Ovary (tissue), 9 donors: ENCODE results near the gene ACHE. TPM values are rescaled to one million over a fixed set of nuclear protein-coding genes. Genes with fewer than 3 reads are reported as not detected.
A peak's percentile ranks its signal among the peaks of the same experiment; 100 is the strongest.

Source experiments
- DNase-seq, 5 donors: peaks; one replicate each; pipeline ENCODE4 v3.0.0-alpha.2; 2019 to 2020
- H3K27ac ChIP-seq, 2 donors: fragments of 200-600 bp; one replicate each; pipeline versions ENCODE4 v1.5.1 to v1.8.0; 2019 to 2022
- H3K27me3 ChIP-seq: fragments of 200-600 bp; one replicate; pipeline ENCODE4 v1.8.0; 2022
- H3K36me3 ChIP-seq: fragments of 200-600 bp; sonication (generic); one replicate; pipeline ENCODE4 v1.5.1; 2019
- H3K4me1 ChIP-seq: one replicate; pipeline ENCODE4 v1.8.1; 2013; ENCODE audit warnings: mild to moderate bottlenecking, moderate library complexity; ENCODE audit not compliant: insufficient read depth
- H3K4me3 ChIP-seq: fragments of 200-600 bp; sonication (generic); one replicate; pipeline ENCODE4 v1.5.1; 2017
- H3K9me3 ChIP-seq, 2 donors: fragments of 200-600 bp in 1 of 2; sonication (generic) in 1 of 2; one replicate each; pipeline versions ENCODE4 v1.5.1 to v1.8.1; 2013 to 2019; ENCODE audit warnings: mild to moderate bottlenecking in 1 of 2, moderate library complexity in 1 of 2
- CTCF ChIP-seq, 3 donors: fragments of 450-650 bp in 2 of 3; fragments of 200-600 bp in 1 of 3; IDR thresholded peaks; one replicate each; pipeline versions ENCODE4 v1.5.1 to v1.8.0; 2016 to 2022; ENCODE audit warnings: antibody characterized with exemption in 3 of 3, mild to moderate bottlenecking in 1 of 3
- EP300 ChIP-seq: sonication (generic); formaldehyde crosslinking; IDR thresholded peaks from one replicate; pipeline ENCODE4 v1.6.1; 2017; ENCODE audit warnings: antibody characterized with exemption
- POLR2A ChIP-seq: fragments of 450-650 bp; IDR thresholded peaks from one replicate; pipeline ENCODE4 v1.6.1; 2017; ENCODE audit warnings: antibody characterized with exemption, mild to moderate bottlenecking, moderate library complexity
- WGBS, 3 donors: extraction: QIAGEN DNeasy Blood & Tissue Kit in 1 of 3; methylation state at CpG; one replicate each; pipeline versions ENCODE4 v1.1.5 to v1.1.7; 2013 to 2017; 5-methylcytosine and 5-hydroxymethylcytosine counted together
- intact Hi-C, 4 donors: fragments of 100-400 bp; cut with DNase I; formaldehyde crosslinking; loops; one replicate each; pipeline versions ENCODE4 v1.11.0 to v1.15.1; 2022 to 2023
- polyA plus RNA-seq, 2 donors: library from polyadenylated mRNA; stranded (reverse); fragments of 200-250 nt in 1 of 2; fragments of 350-450 nt in 1 of 2; fragmentation: Illumina TruSeq in 1 of 2; extraction: RNeasy Lipid Tissue Mini Kit (QIAGEN cat#74804) in 1 of 2; gene quantifications; one replicate each; pipeline ENCODE4 v1.2.3, GENCODE V29; 2013 to 2014
- total RNA-seq, 7 donors: library from RNA; depleted of rRNA in 2 of 7; stranded (reverse); fragments of >200 nt in 2 of 7; fragmentation: NEBNext Ultra II Directional in 3 of 7; extraction: Animal tissue kit (Norgen Biotek cat#: 25700) in 3 of 7; gene quantifications; one replicate each; pipeline versions ENCODE4 v1.1.0 to v1.2.4, GENCODE V29; 2016 to 2023
- donor health status: DM: no; HTN: no; CAD: no; lungs with moderate emphysema.
- donor health status: DM: no; HTN: no; CAD: no.
- donor health status: Bipolar disorder and iron deficiency.
- donor health status: DM: yes; HTN: yes; CAD: no.
- donor health status: DM: no; HTN: no; CAD: no.
- donor health status: DM: yes; HTN: yes; CAD: no.

ACHE gene
- total and polyA plus RNA-seq, 9 donors: 0.37 to 15.3 (median 4.3) TPM

GRCh38 chr7:100894860-100895700, 608 bp downstream of the ACHE start:
- intact Hi-C loops: loop anchor here in 2 of 4 donors (5.0 to 10.0 kb wide), 6 partner anchors 162 to 400 kb away; partner anchors contain the start of gene VGF (in 1 of the 2)
- TF ChIP-seq POLR2A (no peak), CTCF (IDR thresholded peaks at IDR 0.05) (peak; percentile 40 to 77 (median 69))
- Histone ChIP-seq H3K27me3 (no peaks in the 10 kb centered on the region), H3K36me3 (no peaks in the 10 kb centered on the region), H3K4me3 (peak overlapping the region; percentile 41), H3K4me1 (peaks cover 6% of the 10 kb centered on the region), H3K9me3 (no peaks in the 10 kb centered on the region), H3K27ac (peak overlapping the region in 1 of 2 donors; percentile 57)
- 0 to 2% (median 0%) methylated on average over 19 to 83 of the region's 83 CpGs for WGBS, 3 donors
- DNase-seq: peak; percentile 59 to 81 (median 71)

GRCh38 chr7:100893910-100894721, 1.6 kb downstream of the ACHE start:
- Histone ChIP-seq H3K4me1 (peaks cover 6% of the 10 kb centered on the region), H3K36me3 (no peaks in the 10 kb centered on the region), H3K27me3 (no peaks in the 10 kb centered on the region), H3K27ac (peak overlapping the region in 1 of 2 donors; percentile 57), H3K9me3 (no peaks in the 10 kb centered on the region), H3K4me3 (peak overlapping the region; percentile 41)
- intact Hi-C loops: loop anchor here in 2 of 4 donors (10.0 kb wide), 4 partner anchors 241 to 401 kb away; partner anchors contain the start of gene VGF (in 1 of the 2)
- DNase-seq: peak in 1 of 5 donors; percentile 41
- 39 to 43% (median 41%) methylated on average over 29 to 40 of the region's 40 CpGs for WGBS, 3 donors
- no peak for TF ChIP-seq EP300
- no peak for TF ChIP-seq CTCF (IDR thresholded peaks at IDR 0.05)
- TF ChIP-seq POLR2A: no peak

- H3K27ac ChIP-seq: no peak overlapping the region
- intact Hi-C loops: loop anchor here in 2 of 4 donors (10.0 kb wide), 4 partner anchors 241 to 401 kb away; partner anchors contain the start of gene VGF (in 1 of the 2)
- H3K4me1 ChIP-seq: peaks cover 9% of the 10 kb centered on the region
- WGBS, 3 donors: 87 to 90% (median 88%) methylated on average over 28 to 32 of the region's 32 CpGs
- no peak overlapping the region for H3K4me3 ChIP-seq
- DNase-seq: peak in 2 of 5 donors; percentile 31 to 49
- H3K9me3 ChIP-seq: no peaks in the 10 kb centered on the region
- no peaks in the 10 kb centered on the region for H3K27me3 ChIP-seq
- no peaks in the 10 kb centered on the region for H3K36me3 ChIP-seq
- no peak for TF ChIP-seq EP300
- no peak for TF ChIP-seq POLR2A
- no peak for TF ChIP-seq CTCF (IDR thresholded peaks at IDR 0.05)
Observed at GRCh38 chr7:100893318-100893895, 2.3 kb downstream of the ACHE start.
